ENCODE results near the gene PCDH10. TPM values are rescaled to one million over a fixed set of nuclear protein-coding genes. Genes with fewer than 3 reads are reported as not detected.

The PCDH10 gene
- total and polyA plus RNA-seq, 10 of the 15 experiments (the other 5 are each of a cell fraction or from before 2014, with no cell fraction given) = under 0.01 to 0.38 (median 0.02) TPM; not detected in 6

DNA sequence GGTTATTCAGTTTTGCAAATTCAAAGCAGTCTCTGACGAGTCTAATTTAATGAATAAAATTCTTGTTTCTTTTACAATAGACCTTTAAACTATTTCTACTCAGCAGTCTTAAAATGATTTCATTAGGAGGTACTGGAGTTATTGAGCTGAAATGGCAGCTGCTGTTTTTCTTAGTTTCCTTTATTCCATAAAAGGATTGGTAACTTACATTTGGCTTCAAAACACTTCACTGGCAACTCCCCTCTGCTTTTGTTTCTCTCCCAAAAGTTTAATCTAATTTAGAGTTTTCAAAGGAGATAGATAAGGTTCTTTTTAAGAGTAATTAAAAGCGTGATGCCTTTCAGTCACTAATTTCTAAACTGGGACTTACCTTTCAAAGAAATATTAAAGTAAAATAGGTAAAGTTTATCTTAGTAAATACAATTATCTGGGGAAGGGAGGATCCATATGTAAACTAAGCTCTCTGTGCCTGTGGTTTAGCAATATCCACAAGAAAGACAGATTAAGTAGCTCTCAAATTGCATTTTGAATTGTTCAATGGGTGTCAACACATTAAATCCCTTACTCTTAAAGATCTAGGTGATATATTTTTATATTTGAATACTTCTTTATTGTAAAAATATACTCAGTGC, 17.1 kb upstream of the PCDH10 start:
- CTCF ChIA-PET = no interaction called here
- Histone ChIP-seq H2AFZ (ENCODE audit: control insufficient read depth, low read depth, low read length) (no peak overlapping the region), H3K79me2 (ENCODE audit: control insufficient read depth, insufficient read depth, low read length) (no peaks in the 10 kb centered on the region), H3K36me3 (ENCODE audit: control insufficient read depth in 2 of 2, insufficient read depth in 2 of 2, low read length in 1 of 2) (no peaks in the 10 kb centered on the region), H3K4me1 (ENCODE audit: control insufficient read depth, insufficient read depth, low read length) (no peaks in the 10 kb centered on the region), H4K20me1 (ENCODE audit: control insufficient read depth, insufficient read depth) (no peaks in the 10 kb centered on the region), H3K27ac (ENCODE audit: control insufficient read depth, insufficient read depth) (no peak overlapping the region), H3K4me3 (no peak overlapping the region), H3K27me3 (replicated peaks in 1 of 2; ENCODE audit: control insufficient read depth in 2 of 2, insufficient read depth in 2 of 2, low read length in 1 of 2) (no peaks in the 10 kb centered on the region), H3K4me2 (ENCODE audit: control insufficient read depth, insufficient read depth) (no peak overlapping the region), H3K9me3 (replicated peaks; ENCODE audit: control insufficient read depth, insufficient read depth, low read length) (no peaks in the 10 kb centered on the region), H3K9ac (ENCODE audit: control insufficient read depth, insufficient read depth, low read length) (no peak overlapping the region)
- ATAC-seq = no peak
- no peak for TF ChIP-seq TARDBP (IDR thresholded peaks at IDR 0.05; ENCODE audit: borderline replicate concordance)
- no peak for TF ChIP-seq NFYB (IDR thresholded peaks at IDR 0.05; ENCODE audit: insufficient read depth, low read depth, low read length)
- TF ChIP-seq IRF4 (IDR thresholded peaks at IDR 0.05; ENCODE audit: low read depth, low read length) = no peak
- TF ChIP-seq MYC (IDR thresholded peaks at IDR 0.05; ENCODE audit: insufficient read depth, insufficient read length, insufficient replicate concordance, low read length, severe bottlenecking) = no peak
- TF ChIP-seq EZH2 (IDR thresholded peaks at IDR 0.05; ENCODE audit: borderline replicate concordance, control insufficient read depth, low read depth, low read length) = no peak
- TF ChIP-seq NFIC (IDR thresholded peaks at IDR 0.05; ENCODE audit: low read depth, low read length) = no peak
- TF ChIP-seq, protein P1, sequence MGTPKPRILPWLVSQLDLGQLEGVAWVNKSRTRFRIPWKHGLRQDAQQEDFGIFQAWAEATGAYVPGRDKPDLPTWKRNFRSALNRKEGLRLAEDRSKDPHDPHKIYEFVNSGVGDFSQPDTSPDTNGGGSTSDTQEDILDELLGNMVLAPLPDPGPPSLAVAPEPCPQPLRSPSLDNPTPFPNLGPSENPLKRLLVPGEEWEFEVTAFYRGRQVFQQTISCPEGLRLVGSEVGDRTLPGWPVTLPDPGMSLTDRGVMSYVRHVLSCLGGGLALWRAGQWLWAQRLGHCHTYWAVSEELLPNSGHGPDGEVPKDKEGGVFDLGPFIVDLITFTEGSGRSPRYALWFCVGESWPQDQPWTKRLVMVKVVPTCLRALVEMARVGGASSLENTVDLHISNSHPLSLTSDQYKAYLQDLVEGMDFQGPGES (IDR thresholded peaks at IDR 0.05) = no peak
- TF ChIP-seq RELB (IDR thresholded peaks at IDR 0.05; ENCODE audit: low read depth) = no peak
- TF ChIP-seq BACH1 (IDR thresholded peaks at IDR 0.05; ENCODE audit: borderline replicate concordance) = no peak
- FAIRE-seq = no peak
- POLR2A ChIA-PET = no interaction called here
- RAD21 ChIA-PET (ENCODE audit: unreplicated experiment) = no interaction called here
- no TSS peak for BruUV-seq (replicated peaks)
- SMC1A ChIA-PET (ENCODE audit: uncharacterized antibody, unreplicated experiment) = no interaction called here
- DNase-seq (ENCODE audit: low read depth, low spot score) = no peak
- in situ Hi-C loops (cut with MboI) (loop anchor here (25.0 kb wide), 1 partner anchor 1805 kb away; no protein-coding TSS in a partner anchor), intact Hi-C loops (cut with micrococcal nuclease; ENCODE audit: unreplicated experiment) (no loop called here)
- 0% methylated on average over 2 of the region's 2 CpGs for WGBS (ENCODE audit: insufficient coverage, insufficient replicate concordance, low lambda C conversion rate, missing lambda C conversion rate)
